ENCODE data around the gene EFCAB7. TPM values are rescaled to one million over a fixed set of nuclear protein-coding genes. Genes with fewer than 3 reads are reported as not detected.
"Not testable (repeated sequence)": the region's sequence is repeated elsewhere in the genome, so short reads cannot be mapped to it uniquely, and the experiment has no call there.

EFCAB7 gene
- total RNA-seq, 1 donor from 2014 or later = 6.6 TPM

GRCh38 chr1:63569640-63570316, 46.5 kb downstream of the EFCAB7 start:
- H3K36me3 Mint-ChIP-seq (ENCODE audit: low read depth) = peaks cover 1% of the 10 kb centered on the region

DNA sequence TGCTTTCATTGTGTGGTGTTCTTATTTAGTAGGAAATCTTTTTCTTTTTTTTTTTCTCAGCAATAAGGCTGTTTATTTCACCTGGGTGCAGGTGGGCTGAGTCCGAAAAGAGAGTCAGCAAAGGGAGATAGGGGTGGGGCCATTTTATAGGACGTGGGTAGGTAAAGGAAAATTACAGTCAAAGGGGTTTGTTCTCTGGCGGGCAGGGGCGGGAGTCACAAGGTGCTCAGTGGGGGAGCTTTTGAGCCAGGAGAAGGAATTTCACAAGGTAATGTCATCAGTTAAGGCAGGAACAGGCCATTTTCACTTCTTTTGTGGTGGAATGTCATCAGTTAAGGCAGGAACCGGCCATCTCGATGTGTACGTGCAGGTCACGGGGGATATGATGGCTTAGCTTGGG, 49.4 kb downstream of the EFCAB7 start:
- H3K27ac Mint-ChIP-seq; H3K9me3 Mint-ChIP-seq; H3K27me3 Mint-ChIP-seq; intact Hi-C loops (cut with micrococcal nuclease); H3K36me3 Mint-ChIP-seq (ENCODE audit: low read depth); H3K4me3 Mint-ChIP-seq; H3K4me1 Mint-ChIP-seq: not testable (repeated sequence)
- peak; percentile 25 for DNase-seq

More at GRCh38 chr1:63569640-63570316, 46.5 kb downstream of the EFCAB7 start:
- H3K4me1 Mint-ChIP-seq = no peaks in the 10 kb centered on the region
- DNase-seq = no peak
- no peak overlapping the region for H3K27ac Mint-ChIP-seq
- peaks cover 3% of the 10 kb centered on the region for H3K9me3 Mint-ChIP-seq
- no peak overlapping the region for H3K4me3 Mint-ChIP-seq
- no peaks in the 10 kb centered on the region for H3K27me3 Mint-ChIP-seq
- intact Hi-C loops (cut with micrococcal nuclease) = no loop called here

DNA sequence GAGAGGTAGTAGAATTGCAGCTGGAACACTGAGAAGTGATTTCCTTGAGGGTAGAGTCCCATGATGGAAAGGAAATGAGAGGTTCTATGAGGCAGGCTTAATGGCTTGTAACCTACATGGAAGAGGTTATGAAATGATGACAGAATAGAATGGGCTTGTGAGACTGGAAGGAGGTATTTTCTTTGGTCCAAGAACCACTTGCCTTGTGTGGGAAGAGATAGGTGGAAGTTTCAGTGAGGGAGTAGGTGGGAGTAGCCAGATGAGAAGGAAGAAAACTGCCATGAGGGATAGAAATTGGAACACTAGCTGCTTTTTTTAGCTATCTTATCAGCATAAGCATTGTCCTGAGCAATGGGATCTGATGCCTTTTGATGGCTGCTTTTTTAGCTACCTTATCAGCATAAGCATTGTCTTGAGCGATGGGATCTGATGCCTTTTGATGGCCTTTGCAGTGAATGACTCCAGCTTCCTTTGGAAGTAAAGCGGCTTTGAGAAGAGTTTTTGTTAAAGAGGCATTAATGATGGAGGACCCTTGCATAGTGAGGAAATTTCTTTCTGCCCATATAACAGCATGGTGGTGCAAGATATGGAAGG, 51.0 kb downstream of the EFCAB7 start:
- intact Hi-C loops (cut with micrococcal nuclease) = loop anchor here (2.0 kb wide), 1 partner anchor 21 kb away; no protein-coding TSS in a partner anchor
- DNase-seq = peak; percentile 41

DNA sequence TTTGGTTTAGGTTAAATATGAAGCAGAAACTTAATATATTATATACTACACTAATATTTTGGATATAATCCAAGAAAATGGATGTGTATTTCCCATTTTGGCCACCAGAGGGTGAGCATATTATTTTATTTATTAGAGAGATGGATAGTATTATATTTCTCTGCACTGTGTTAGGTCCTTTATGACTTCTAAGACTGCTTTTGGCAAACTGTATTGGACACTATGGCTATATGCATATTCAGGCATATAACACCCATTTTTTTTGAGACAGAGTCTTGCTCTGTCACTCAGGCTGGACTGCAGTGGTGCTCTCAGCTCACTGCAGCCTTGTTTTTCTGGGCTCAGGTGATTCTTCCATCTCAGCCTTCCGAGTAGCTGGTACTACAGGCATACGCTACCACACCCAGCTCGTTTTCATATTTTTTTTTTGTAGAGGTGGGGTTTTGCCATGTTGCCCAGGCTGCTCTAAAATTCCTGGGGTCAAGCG, 52.1 kb downstream of the EFCAB7 start:
- no peak overlapping the region for H3K4me3 Mint-ChIP-seq
- peak; percentile 57 for DNase-seq
- no peaks in the 10 kb centered on the region for H3K27me3 Mint-ChIP-seq
- no peaks in the 10 kb centered on the region for H3K4me1 Mint-ChIP-seq
- no peak overlapping the region for H3K27ac Mint-ChIP-seq
- H3K36me3 Mint-ChIP-seq (ENCODE audit: low read depth) = peaks cover 6% of the 10 kb centered on the region
- intact Hi-C loops (cut with micrococcal nuclease) = loop anchor here (2.0 to 5.0 kb wide), 2 partner anchors 19 to 672 kb away; no protein-coding TSS in a partner anchor
- peaks cover 5% of the 10 kb centered on the region for H3K9me3 Mint-ChIP-seq

More for the DNA sequence above, 51.0 kb downstream of the EFCAB7 start:
- H3K36me3 Mint-ChIP-seq (ENCODE audit: low read depth); H3K27ac Mint-ChIP-seq; H3K4me3 Mint-ChIP-seq; H3K9me3 Mint-ChIP-seq; H3K27me3 Mint-ChIP-seq; H3K4me1 Mint-ChIP-seq: not testable (repeated sequence)

DNA sequence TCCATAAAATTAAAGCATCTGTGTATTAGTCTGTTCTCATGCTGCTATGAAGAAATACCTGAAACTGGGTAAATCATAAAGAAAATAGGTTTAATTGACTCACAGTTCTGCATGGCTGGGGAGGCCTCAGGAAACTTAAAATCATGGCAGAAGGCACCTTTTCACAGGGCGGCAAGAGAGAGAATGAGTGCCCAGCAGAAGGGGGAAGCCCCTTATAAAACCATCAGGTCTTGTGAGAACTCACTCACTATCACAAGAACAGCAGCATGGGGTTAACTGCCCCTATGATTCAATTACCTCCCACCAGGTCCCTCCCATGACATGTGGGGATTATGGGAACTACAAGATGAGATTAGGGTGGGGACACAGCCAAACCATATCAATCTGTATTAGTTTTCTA, 63.0 kb downstream of the EFCAB7 start:
- H3K4me3 Mint-ChIP-seq; intact Hi-C loops (cut with micrococcal nuclease); H3K9me3 Mint-ChIP-seq; H3K27me3 Mint-ChIP-seq; H3K27ac Mint-ChIP-seq: not testable (repeated sequence)
- peak; percentile 47 for DNase-seq
- Mint-ChIP-seq H3K4me1 (peaks cover 14% of the 10 kb centered on the region), H3K36me3 (ENCODE audit: low read depth) (peaks cover 39% of the 10 kb centered on the region)

- Mint-ChIP-seq H3K27me3 (no peaks in the 10 kb centered on the region), H3K36me3 (ENCODE audit: low read depth) (peaks cover 27% of the 10 kb centered on the region), H3K4me1 (peaks cover 31% of the 10 kb centered on the region), H3K4me3 (no peak overlapping the region), H3K27ac (no peak overlapping the region), H3K9me3 (no peaks in the 10 kb centered on the region)
- DNase-seq = no peak
- intact Hi-C loops (cut with micrococcal nuclease) = loop anchor here (10.0 kb wide), 1 partner anchor 1835 kb away; the partner anchor contains the start of genes LEPR and LEPROT
Measured at GRCh38 chr1:63590166-63590560, 66.8 kb downstream of the EFCAB7 start.

- Mint-ChIP-seq H3K4me3 (peak overlapping the region; percentile 98), H3K27me3 (no peaks in the 10 kb centered on the region), H3K9me3 (no peaks in the 10 kb centered on the region), H3K36me3 (ENCODE audit: low read depth) (peaks cover 28% of the 10 kb centered on the region), H3K4me1 (peaks cover 39% of the 10 kb centered on the region), H3K27ac (peak overlapping the region; percentile 100)
- intact Hi-C loops (cut with micrococcal nuclease) = loop anchor here (2.0 to 10.0 kb wide), 2 partner anchors 226 to 1832 kb away; partner anchors contain the start of genes ALG6, LEPR and LEPROT
- no peak for DNase-seq
Measured at GRCh38 chr1:63592536-63593302, 69.4 kb downstream of the EFCAB7 start.

- intact Hi-C loops (cut with micrococcal nuclease) = loop anchor here (2.0 to 10.0 kb wide), 2 partner anchors 227 to 1831 kb away; partner anchors contain the start of genes ALG6, LEPR and LEPROT
- DNase-seq = peak; percentile 93
- H3K4me3 Mint-ChIP-seq = peak within 1 kb of the TSS; percentile 98
- H3K27me3 Mint-ChIP-seq = no peaks in the 10 kb centered on the region
- peaks cover 26% of the 10 kb centered on the region for H3K36me3 Mint-ChIP-seq (ENCODE audit: low read depth)
- peak within 1 kb of the TSS; percentile 100 for H3K27ac Mint-ChIP-seq
- H3K4me1 Mint-ChIP-seq = peaks cover 36% of the 10 kb centered on the region
- no peaks in the 10 kb centered on the region for H3K9me3 Mint-ChIP-seq
Measured at GRCh38 chr1:63593303-63593885, 70.1 kb downstream of the EFCAB7 start, which contains the start of gene PGM1. PGM1 (plus strand) TSS chr1:63593411; CDS start chr1:63593489, 78 bp downstream.

- intact Hi-C loops (cut with micrococcal nuclease) = loop anchor here (1.0 to 10.0 kb wide), 4 partner anchors 19 to 1831 kb away; partner anchors contain the start of genes ALG6, EFCAB7, ITGB3BP and LEPR
- peaks cover 22% of the 10 kb centered on the region for H3K36me3 Mint-ChIP-seq (ENCODE audit: low read depth)
Measured at GRCh38 chr1:63593886-63594605, 70.7 kb downstream of the EFCAB7 start.

GRCh38 chr1:63595435-63595834, 72.1 kb downstream of the EFCAB7 start:
- H3K27me3 Mint-ChIP-seq = no peaks in the 10 kb centered on the region
- peaks cover 30% of the 10 kb centered on the region for H3K4me1 Mint-ChIP-seq
- H3K36me3 Mint-ChIP-seq (ENCODE audit: low read depth) = peaks cover 22% of the 10 kb centered on the region
- no peak overlapping the region for H3K27ac Mint-ChIP-seq
- peak overlapping the region; percentile 30 for H3K4me3 Mint-ChIP-seq
- DNase-seq = peak; percentile 38
- intact Hi-C loops (cut with micrococcal nuclease) = loop anchor here (2.0 to 10.0 kb wide), 2 partner anchors 21 to 1829 kb away; partner anchors contain the start of genes LEPR and LEPROT
- H3K9me3 Mint-ChIP-seq = no peaks in the 10 kb centered on the region

More at GRCh38 chr1:63593886-63594605, 70.7 kb downstream of the EFCAB7 start:
- peak; percentile 93 for DNase-seq
- no peaks in the 10 kb centered on the region for H3K27me3 Mint-ChIP-seq
- peak overlapping the region; percentile 100 for H3K27ac Mint-ChIP-seq
- H3K4me1 Mint-ChIP-seq = peaks cover 33% of the 10 kb centered on the region
- no peaks in the 10 kb centered on the region for H3K9me3 Mint-ChIP-seq
- peak overlapping the region; percentile 98 for H3K4me3 Mint-ChIP-seq

DNA sequence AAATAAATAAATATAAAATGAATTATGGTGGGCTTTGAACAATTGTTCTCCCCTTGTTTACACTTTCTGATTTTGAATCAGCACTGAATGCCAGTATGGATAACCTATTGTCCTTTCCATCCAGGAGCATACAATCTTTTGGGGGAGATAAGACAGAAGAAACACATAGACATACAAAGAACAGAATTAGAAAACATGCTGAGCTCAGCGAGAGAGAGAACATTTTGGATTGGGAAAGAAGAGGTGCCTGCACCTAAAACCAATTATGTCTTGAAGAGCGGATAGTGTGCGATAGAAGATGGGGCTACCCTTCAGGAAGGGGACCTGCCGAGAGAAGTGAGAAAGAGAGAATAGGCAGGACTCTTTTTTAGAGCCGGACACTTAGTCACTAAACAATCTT, 76.5 kb downstream of the EFCAB7 start:
- H3K36me3 Mint-ChIP-seq (ENCODE audit: low read depth) = peaks cover 22% of the 10 kb centered on the region
- no peaks in the 10 kb centered on the region for H3K9me3 Mint-ChIP-seq
- intact Hi-C loops (cut with micrococcal nuclease) = loop anchor here (10.0 kb wide), 1 partner anchor 1825 kb away; the partner anchor contains the start of genes LEPR and LEPROT

GRCh38 chr1:63600248-63600647, 76.9 kb downstream of the EFCAB7 start:
- Mint-ChIP-seq H3K4me3 (no peak overlapping the region), H3K27me3 (no peaks in the 10 kb centered on the region), H3K4me1 (peaks cover 14% of the 10 kb centered on the region), H3K9me3 (no peaks in the 10 kb centered on the region), H3K36me3 (ENCODE audit: low read depth) (peaks cover 20% of the 10 kb centered on the region), H3K27ac (no peak overlapping the region)
- intact Hi-C loops (cut with micrococcal nuclease) = no loop called here
- DNase-seq = no peak

More for the DNA sequence above, 76.5 kb downstream of the EFCAB7 start:
- no peak for DNase-seq
- Mint-ChIP-seq H3K27me3 (no peaks in the 10 kb centered on the region), H3K4me3 (no peak overlapping the region), H3K27ac (no peak overlapping the region), H3K4me1 (peaks cover 14% of the 10 kb centered on the region)
